ENCODE data around the gene CACNA1I. TPM values are rescaled to one million over a fixed set of nuclear protein-coding genes. Genes with fewer than 3 reads are reported as not detected.

CACNA1I gene
- polyA plus RNA-seq, 1 donor: 0.04 TPM

- Histone ChIP-seq H3K27ac (ENCODE audit: low read length) (no peak overlapping the region), H3K36me3 (ENCODE audit: control insufficient read depth, insufficient read depth, low read length) (no peaks in the 10 kb centered on the region), H3K4me3 (ENCODE audit: low read length) (no peak overlapping the region), H3K27me3 (ENCODE audit: control insufficient read depth, insufficient read depth, low read length) (peaks cover 29% of the 10 kb centered on the region), H3K9me3 (ENCODE audit: control insufficient read depth, low read depth, low read length) (no peaks in the 10 kb centered on the region), H3K4me1 (ENCODE audit: control insufficient read depth, insufficient read depth, low read length) (peaks cover 9% of the 10 kb centered on the region)
- DNase-seq: no peak
- no CpG with 5 or more reads among the region's 8 CpGs for WGBS (ENCODE audit: insufficient coverage, low lambda C conversion rate)
These were observed 26.8 kb downstream of the CACNA1I start for GRCh38 chr22:39597236-39597869.

- H3K27me3 ChIP-seq (ENCODE audit: control insufficient read depth, insufficient read depth, low read length): peaks cover 23% of the 10 kb centered on the region
- peaks cover 9% of the 10 kb centered on the region for H3K4me1 ChIP-seq (ENCODE audit: control insufficient read depth, insufficient read depth, low read length)
- peak; percentile 51 to 69 for DNase-seq
- no peak overlapping the region for H3K27ac ChIP-seq (ENCODE audit: low read length)
- WGBS (ENCODE audit: insufficient coverage, low lambda C conversion rate): 0% methylated on average over 1 of the region's 36 CpGs
- no peak overlapping the region for H3K4me3 ChIP-seq (ENCODE audit: low read length)
- no peaks in the 10 kb centered on the region for H3K36me3 ChIP-seq (ENCODE audit: control insufficient read depth, insufficient read depth, low read length)
- peaks cover 5% of the 10 kb centered on the region for H3K9me3 ChIP-seq (ENCODE audit: control insufficient read depth, low read depth, low read length)
These were observed 27.7 kb downstream of the CACNA1I start for GRCh38 chr22:39598017-39598965.

DNA sequence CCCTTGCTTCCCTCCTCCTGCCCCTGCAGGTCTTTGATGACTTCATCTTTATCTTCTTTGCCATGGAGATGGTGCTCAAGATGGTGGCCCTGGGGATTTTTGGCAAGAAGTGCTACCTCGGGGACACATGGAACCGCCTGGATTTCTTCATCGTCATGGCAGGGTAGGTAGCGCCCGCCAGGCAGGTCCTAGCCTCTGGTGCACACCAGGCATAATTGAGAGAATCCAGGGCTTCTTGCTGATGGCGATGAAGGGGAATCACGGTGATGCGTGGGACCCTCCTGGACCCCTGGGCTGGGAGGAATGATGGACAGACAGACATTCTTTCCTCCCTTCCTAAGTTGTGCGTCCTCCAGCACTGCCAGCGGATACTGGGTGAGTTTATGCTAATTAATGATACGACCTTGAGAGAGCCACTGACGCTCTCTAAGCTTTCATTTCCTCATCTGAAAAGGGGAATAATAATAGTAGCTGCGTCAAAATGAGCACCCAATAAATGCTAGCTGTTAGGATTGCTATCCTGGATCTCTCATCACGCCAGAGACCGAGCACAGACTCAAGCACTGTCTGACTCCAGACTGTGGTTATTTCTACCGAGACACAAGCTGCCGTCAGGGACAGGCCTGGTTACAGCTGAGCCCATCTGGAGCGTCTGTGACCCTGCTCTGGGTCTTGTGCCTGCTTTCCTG is 30.1 kb downstream of the CACNA1I start:
- Histone ChIP-seq H3K36me3 (ENCODE audit: control insufficient read depth, insufficient read depth, low read length) (no peaks in the 10 kb centered on the region), H3K4me1 (ENCODE audit: control insufficient read depth, insufficient read depth, low read length) (peaks cover 9% of the 10 kb centered on the region), H3K27me3 (ENCODE audit: control insufficient read depth, insufficient read depth, low read length) (peaks cover 23% of the 10 kb centered on the region), H3K27ac (ENCODE audit: low read length) (no peak overlapping the region), H3K9me3 (ENCODE audit: control insufficient read depth, low read depth, low read length) (peaks cover 6% of the 10 kb centered on the region), H3K4me3 (ENCODE audit: low read length) (no peak overlapping the region)
- DNase-seq: no peak
- WGBS (ENCODE audit: insufficient coverage, low lambda C conversion rate): no CpG with 5 or more reads among the region's 18 CpGs

DNA sequence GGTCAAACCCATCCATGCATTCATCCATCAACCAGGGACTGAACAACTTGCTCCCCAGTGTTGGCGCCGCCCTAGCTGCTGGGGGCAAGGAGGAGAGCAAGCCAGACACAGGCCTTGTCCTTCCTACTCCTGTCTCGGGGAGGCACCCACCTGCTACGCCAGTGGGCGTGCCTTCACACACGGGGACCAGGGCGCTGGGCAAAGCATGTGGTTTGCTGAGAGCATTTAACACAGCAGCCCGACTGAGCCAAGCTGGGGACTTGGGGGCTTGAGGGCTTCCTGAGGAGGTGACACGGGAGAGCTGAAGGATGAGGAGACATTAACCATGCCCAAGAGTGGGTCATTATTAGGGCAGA is 30.6 kb downstream of the CACNA1I start:
- H3K9me3 ChIP-seq (ENCODE audit: control insufficient read depth, low read depth, low read length): peaks cover 6% of the 10 kb centered on the region
- no CpG with 5 or more reads among the region's 9 CpGs for WGBS (ENCODE audit: insufficient coverage, low lambda C conversion rate)
- peaks cover 23% of the 10 kb centered on the region for H3K27me3 ChIP-seq (ENCODE audit: control insufficient read depth, insufficient read depth, low read length)
- H3K27ac ChIP-seq (ENCODE audit: low read length): no peak overlapping the region
- no peaks in the 10 kb centered on the region for H3K36me3 ChIP-seq (ENCODE audit: control insufficient read depth, insufficient read depth, low read length)
- peaks cover 9% of the 10 kb centered on the region for H3K4me1 ChIP-seq (ENCODE audit: control insufficient read depth, insufficient read depth, low read length)
- DNase-seq: no peak
- H3K4me3 ChIP-seq (ENCODE audit: low read length): no peak overlapping the region

DNA sequence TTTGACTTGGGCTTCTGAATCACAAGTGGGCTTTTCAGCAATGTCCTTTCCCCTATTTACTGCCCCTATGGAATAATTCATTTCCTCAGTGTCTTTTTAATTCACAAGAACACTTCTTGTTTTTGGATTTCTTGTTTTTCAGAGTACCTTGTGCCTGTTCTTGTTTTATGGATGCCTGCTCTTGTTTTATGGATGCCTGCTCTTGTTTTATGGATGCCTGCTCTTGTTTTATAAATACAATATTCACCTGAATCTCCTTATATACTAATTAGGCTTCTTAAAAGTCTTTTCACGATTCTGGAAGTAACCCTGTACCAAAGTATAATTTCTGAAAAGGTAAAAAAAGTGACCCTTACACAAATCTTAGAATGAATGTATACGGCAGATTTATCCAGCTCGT is 32.8 kb downstream of the CACNA1I start:
- H3K4me3 ChIP-seq (ENCODE audit: low read length): no peak overlapping the region
- peaks cover 4% of the 10 kb centered on the region for H3K4me1 ChIP-seq (ENCODE audit: control insufficient read depth, insufficient read depth, low read length)
- H3K27me3 ChIP-seq (ENCODE audit: control insufficient read depth, insufficient read depth, low read length): peaks cover 7% of the 10 kb centered on the region
- WGBS (ENCODE audit: insufficient coverage, low lambda C conversion rate): 59% methylated on average over 3 of the region's 3 CpGs
- no peaks in the 10 kb centered on the region for H3K36me3 ChIP-seq (ENCODE audit: control insufficient read depth, insufficient read depth, low read length)
- peaks cover 6% of the 10 kb centered on the region for H3K9me3 ChIP-seq (ENCODE audit: control insufficient read depth, low read depth, low read length)
- no peak overlapping the region for H3K27ac ChIP-seq (ENCODE audit: low read length)
- no peak for DNase-seq

DNA sequence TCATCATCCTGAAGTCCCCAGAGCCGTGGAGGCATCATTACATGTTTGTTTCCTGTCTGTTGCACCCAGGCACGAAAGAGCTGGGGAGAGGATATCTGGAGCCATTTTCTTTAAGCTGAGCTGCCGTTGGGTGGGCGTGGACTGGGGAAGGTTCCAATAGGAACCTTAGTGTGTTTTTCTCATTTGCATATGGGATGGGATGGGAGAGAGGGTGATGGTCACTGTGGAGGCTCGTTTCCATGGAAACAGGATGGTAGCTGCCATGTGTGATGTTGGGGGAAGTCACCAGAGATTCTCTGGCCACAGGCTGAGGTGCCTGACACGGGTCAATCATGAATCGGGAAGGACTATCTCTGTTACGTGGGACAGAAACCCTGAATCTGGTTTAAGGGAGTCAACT is 39.7 kb downstream of the CACNA1I start:
- Histone ChIP-seq H3K4me3 (ENCODE audit: low read length) (no peak overlapping the region), H3K36me3 (ENCODE audit: control insufficient read depth, insufficient read depth, low read length) (no peaks in the 10 kb centered on the region), H3K27ac (ENCODE audit: low read length) (no peak overlapping the region), H3K4me1 (ENCODE audit: control insufficient read depth, insufficient read depth, low read length) (no peaks in the 10 kb centered on the region), H3K27me3 (ENCODE audit: control insufficient read depth, insufficient read depth, low read length) (peaks cover 18% of the 10 kb centered on the region), H3K9me3 (ENCODE audit: control insufficient read depth, low read depth, low read length) (no peaks in the 10 kb centered on the region)
- DNase-seq: no peak
- no CpG with 5 or more reads among the region's 8 CpGs for WGBS (ENCODE audit: insufficient coverage, low lambda C conversion rate)

- no peak for DNase-seq
- H3K27me3 ChIP-seq (ENCODE audit: control insufficient read depth, insufficient read depth, low read length): peaks cover 20% of the 10 kb centered on the region
- H3K27ac ChIP-seq (ENCODE audit: low read length): no peak overlapping the region
- no peak overlapping the region for H3K4me3 ChIP-seq (ENCODE audit: low read length)
- H3K36me3 ChIP-seq (ENCODE audit: control insufficient read depth, insufficient read depth, low read length): no peaks in the 10 kb centered on the region
- WGBS (ENCODE audit: insufficient coverage, low lambda C conversion rate): no CpG with 5 or more reads among the region's 7 CpGs
- no peaks in the 10 kb centered on the region for H3K9me3 ChIP-seq (ENCODE audit: control insufficient read depth, low read depth, low read length)
- H3K4me1 ChIP-seq (ENCODE audit: control insufficient read depth, insufficient read depth, low read length): no peaks in the 10 kb centered on the region
These were observed 40.2 kb downstream of the CACNA1I start for GRCh38 chr22:39610766-39611165.

DNA sequence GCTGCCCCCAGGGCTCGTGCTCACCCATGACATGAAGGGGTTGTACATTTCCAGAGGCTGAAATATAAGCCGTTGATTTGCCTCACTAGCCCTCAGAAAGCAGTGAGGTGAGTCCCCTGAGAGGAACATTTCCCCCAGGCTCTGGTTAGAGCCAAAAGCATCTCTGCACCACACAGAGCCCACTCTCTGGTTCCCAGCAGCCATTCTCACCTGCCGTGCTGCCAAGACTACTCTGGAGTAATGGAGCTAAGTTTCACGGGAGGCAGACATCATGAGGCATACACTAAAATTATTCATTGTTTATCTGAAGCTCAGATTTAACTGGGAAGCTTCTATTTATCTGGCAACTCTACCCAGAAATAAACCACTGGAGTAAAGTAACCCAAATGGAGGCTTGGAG is 40.8 kb downstream of the CACNA1I start:
- DNase-seq: no peak
- H3K36me3 ChIP-seq (ENCODE audit: control insufficient read depth, insufficient read depth, low read length): no peaks in the 10 kb centered on the region
- no CpG with 5 or more reads among the region's 4 CpGs for WGBS (ENCODE audit: insufficient coverage, low lambda C conversion rate)
- no peak overlapping the region for H3K4me3 ChIP-seq (ENCODE audit: low read length)
- H3K4me1 ChIP-seq (ENCODE audit: control insufficient read depth, insufficient read depth, low read length): no peaks in the 10 kb centered on the region
- H3K27ac ChIP-seq (ENCODE audit: low read length): no peak overlapping the region
- H3K9me3 ChIP-seq (ENCODE audit: control insufficient read depth, low read depth, low read length): no peaks in the 10 kb centered on the region
- H3K27me3 ChIP-seq (ENCODE audit: control insufficient read depth, insufficient read depth, low read length): peaks cover 23% of the 10 kb centered on the region

GRCh38 chr22:39612811-39613548 is 42.4 kb downstream of the CACNA1I start:
- H3K27me3 ChIP-seq (ENCODE audit: control insufficient read depth, insufficient read depth, low read length): peaks cover 28% of the 10 kb centered on the region
- WGBS (ENCODE audit: insufficient coverage, low lambda C conversion rate): 83% methylated on average over 1 of the region's 7 CpGs
- DNase-seq: no peak
- H3K4me1 ChIP-seq (ENCODE audit: control insufficient read depth, insufficient read depth, low read length): no peaks in the 10 kb centered on the region
- H3K36me3 ChIP-seq (ENCODE audit: control insufficient read depth, insufficient read depth, low read length): no peaks in the 10 kb centered on the region
- peaks cover 1% of the 10 kb centered on the region for H3K9me3 ChIP-seq (ENCODE audit: control insufficient read depth, low read depth, low read length)
- no peak overlapping the region for H3K27ac ChIP-seq (ENCODE audit: low read length)
- no peak overlapping the region for H3K4me3 ChIP-seq (ENCODE audit: low read length)

- Histone ChIP-seq H3K4me3 (ENCODE audit: low read length) (no peak overlapping the region), H3K4me1 (ENCODE audit: control insufficient read depth, insufficient read depth, low read length) (no peaks in the 10 kb centered on the region), H3K36me3 (ENCODE audit: control insufficient read depth, insufficient read depth, low read length) (no peaks in the 10 kb centered on the region), H3K9me3 (ENCODE audit: control insufficient read depth, low read depth, low read length) (peaks cover 4% of the 10 kb centered on the region), H3K27ac (ENCODE audit: low read length) (no peak overlapping the region), H3K27me3 (ENCODE audit: control insufficient read depth, insufficient read depth, low read length) (peaks cover 28% of the 10 kb centered on the region)
- WGBS (ENCODE audit: insufficient coverage, low lambda C conversion rate): no CpG with 5 or more reads among the region's 10 CpGs
- DNase-seq: no peak
These were observed 43.0 kb downstream of the CACNA1I start for GRCh38 chr22:39613549-39613921.
